ENCODE measurements around the gene PCCA. TPM values are rescaled to one million over a fixed set of nuclear protein-coding genes. Genes with fewer than 3 reads are reported as not detected.

The PCCA gene
- total RNA-seq, 1 experiment from 2014 or later = 39.9 TPM

GRCh38 chr13:100536643-100537180, 447.8 kb downstream of the PCCA start:
- no peaks in the 10 kb centered on the region for H3K27me3 Mint-ChIP-seq (ENCODE audit: insufficient read depth, unreplicated experiment)
- no peaks in the 10 kb centered on the region for H3K36me3 ChIP-seq (ENCODE audit: control insufficient read depth, insufficient read depth, low read length)
- H3K4me1 ChIP-seq = no peaks in the 10 kb centered on the region
- H3K36me3 Mint-ChIP-seq (ENCODE audit: insufficient read depth, unreplicated experiment) = peaks cover 22% of the 10 kb centered on the region
- no peaks in the 10 kb centered on the region for H3K9me3 Mint-ChIP-seq (ENCODE audit: unreplicated experiment)
- CTCF ChIA-PET = no interaction called here
- no peak for DNase-seq
- H3K9me3 ChIP-seq = peaks cover 4% of the 10 kb centered on the region
- POLR2A ChIA-PET = no interaction called here
- no TSS peak for BruUV-seq (replicated peaks)
- H3K4me3 ChIP-seq (ENCODE audit: low read depth, low read length) = no peak overlapping the region
- H3K4me1 Mint-ChIP-seq (ENCODE audit: low read depth, unreplicated experiment) = no peaks in the 10 kb centered on the region
- H3K4me3 Mint-ChIP-seq (ENCODE audit: unreplicated experiment) = no peak overlapping the region
- H3K27ac Mint-ChIP-seq (ENCODE audit: unreplicated experiment) = no peak overlapping the region
- intact Hi-C loops (cut with micrococcal nuclease; ENCODE audit: unreplicated experiment) = no loop called here
- no peak for TF ChIP-seq CTCF (IDR thresholded peaks at IDR 0.05; ENCODE audit: insufficient read depth in 1 of 2, low read depth in 1 of 2, low read length in 1 of 2, severe bottlenecking in 1 of 2, unreplicated experiment in 1 of 2)
- no peaks in the 10 kb centered on the region for H3K27me3 ChIP-seq (replicated peaks; ENCODE audit: control insufficient read depth, insufficient read depth, low read length)

DNA sequence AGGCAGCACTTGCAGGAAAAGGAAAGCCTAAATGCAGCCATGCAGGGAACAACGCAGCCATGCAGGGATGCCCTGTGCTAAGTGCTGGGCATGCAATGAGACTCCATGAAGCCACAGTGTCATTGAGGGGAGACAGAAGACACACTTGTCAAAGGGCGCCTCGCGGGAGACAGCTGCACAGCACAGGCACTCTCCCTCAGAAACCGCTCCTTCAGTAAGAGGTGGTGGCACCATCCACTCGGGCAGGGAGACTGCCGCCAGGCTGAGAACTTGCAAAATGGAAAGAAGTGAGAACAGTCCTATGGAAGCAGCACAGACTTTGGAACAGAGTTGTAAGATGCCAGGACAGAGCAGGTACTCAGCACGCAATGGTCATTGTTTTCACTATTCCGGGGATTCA, 448.6 kb downstream of the PCCA start:
- Histone ChIP-seq H3K4me1 (no peaks in the 10 kb centered on the region), H3K36me3 (ENCODE audit: control insufficient read depth, insufficient read depth, low read length) (no peaks in the 10 kb centered on the region), H3K27me3 (replicated peaks; ENCODE audit: control insufficient read depth, insufficient read depth, low read length) (no peaks in the 10 kb centered on the region), H3K4me3 (ENCODE audit: low read depth, low read length) (no peak overlapping the region), H3K9me3 (peaks cover 4% of the 10 kb centered on the region)
- H3K9me3 Mint-ChIP-seq (ENCODE audit: unreplicated experiment) = no peaks in the 10 kb centered on the region
- no peak overlapping the region for H3K27ac Mint-ChIP-seq (ENCODE audit: unreplicated experiment)
- no peaks in the 10 kb centered on the region for H3K27me3 Mint-ChIP-seq (ENCODE audit: insufficient read depth, unreplicated experiment)
- intact Hi-C loops (cut with micrococcal nuclease; ENCODE audit: unreplicated experiment) = no loop called here
- no peak for TF ChIP-seq CTCF (IDR thresholded peaks at IDR 0.05; ENCODE audit: insufficient read depth in 1 of 2, low read depth in 1 of 2, low read length in 1 of 2, severe bottlenecking in 1 of 2, unreplicated experiment in 1 of 2)
- ChIA-PET POLR2A (no interaction called here), CTCF (no interaction called here)
- no peaks in the 10 kb centered on the region for H3K4me1 Mint-ChIP-seq (ENCODE audit: low read depth, unreplicated experiment)
- no peak overlapping the region for H3K4me3 Mint-ChIP-seq (ENCODE audit: unreplicated experiment)
- BruUV-seq (replicated peaks) = no TSS peak
- DNase-seq = no peak
- H3K36me3 Mint-ChIP-seq (ENCODE audit: insufficient read depth, unreplicated experiment) = peaks cover 22% of the 10 kb centered on the region

DNA sequence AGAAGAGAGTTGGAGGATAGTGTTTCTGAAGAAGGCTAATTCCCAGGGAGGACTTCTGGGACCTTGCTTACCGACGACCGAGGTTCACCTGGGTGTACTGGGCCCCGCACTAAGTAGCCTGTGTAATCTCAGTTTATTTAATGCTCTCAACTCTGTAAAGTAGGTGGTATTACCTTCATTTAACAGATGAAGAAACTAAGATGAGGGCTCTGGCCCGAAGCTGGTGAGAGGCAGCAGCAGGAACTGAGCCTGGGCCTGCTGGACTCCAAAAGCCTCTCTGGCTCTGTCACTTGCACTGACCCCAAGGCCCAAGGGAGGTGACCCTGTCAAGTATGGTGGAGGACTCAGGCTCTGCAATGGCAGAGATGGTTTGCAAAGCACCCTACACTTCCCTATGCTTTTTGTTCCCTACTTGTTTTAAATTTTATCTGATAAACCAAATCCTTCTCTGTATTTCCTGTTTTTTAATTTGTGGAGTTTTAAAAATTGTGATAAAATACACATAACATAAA, 449.1 kb downstream of the PCCA start:
- Mint-ChIP-seq H3K9me3 (ENCODE audit: unreplicated experiment) (no peaks in the 10 kb centered on the region), H3K27me3 (ENCODE audit: insufficient read depth, unreplicated experiment) (no peaks in the 10 kb centered on the region), H3K4me1 (ENCODE audit: low read depth, unreplicated experiment) (no peaks in the 10 kb centered on the region), H3K36me3 (ENCODE audit: insufficient read depth, unreplicated experiment) (peaks cover 22% of the 10 kb centered on the region), H3K27ac (ENCODE audit: unreplicated experiment) (no peak overlapping the region), H3K4me3 (ENCODE audit: unreplicated experiment) (no peak overlapping the region)
- intact Hi-C loops (cut with micrococcal nuclease; ENCODE audit: unreplicated experiment) = no loop called here
- H3K36me3 ChIP-seq (ENCODE audit: control insufficient read depth, insufficient read depth, low read length) = no peaks in the 10 kb centered on the region
- DNase-seq = no peak
- CTCF ChIA-PET = no interaction called here
- H3K27me3 ChIP-seq (replicated peaks; ENCODE audit: control insufficient read depth, insufficient read depth, low read length) = no peaks in the 10 kb centered on the region
- POLR2A ChIA-PET = no interaction called here
- BruUV-seq (replicated peaks) = no TSS peak
- H3K4me3 ChIP-seq (ENCODE audit: low read depth, low read length) = no peak overlapping the region
- no peak for TF ChIP-seq CTCF (IDR thresholded peaks at IDR 0.05; ENCODE audit: insufficient read depth in 1 of 2, low read depth in 1 of 2, low read length in 1 of 2, severe bottlenecking in 1 of 2, unreplicated experiment in 1 of 2)
- no peaks in the 10 kb centered on the region for H3K4me1 ChIP-seq
- peaks cover 4% of the 10 kb centered on the region for H3K9me3 ChIP-seq
